ENCODE measurements around the gene EMP1.

The EMP1 gene

GRCh38 chr12:13219320-13219719 lies 22.8 kb downstream of the EMP1 start:
- no peak overlapping the region for H3K4me3 ChIP-seq (ENCODE audit: low read depth, low read length)

DNA sequence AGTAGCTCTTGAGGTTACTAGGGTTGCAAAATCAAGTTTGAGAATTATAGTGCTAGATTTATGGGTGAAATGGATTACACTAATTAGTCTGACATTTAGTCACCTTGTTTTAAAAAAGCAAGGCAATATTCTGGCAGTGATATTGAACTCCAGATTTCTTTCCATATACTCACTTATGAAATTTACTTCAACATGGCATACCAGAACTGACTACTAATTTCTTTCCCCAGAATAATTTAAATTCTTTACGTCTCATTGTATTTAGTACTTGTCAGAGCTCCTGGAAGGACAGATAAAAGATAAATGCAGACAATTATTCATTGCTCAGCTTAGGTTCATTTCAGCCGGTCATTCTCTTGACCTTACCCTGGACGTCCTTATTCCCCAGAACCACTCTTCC lies 24.3 kb downstream of the EMP1 start:
- no peak overlapping the region for H3K4me3 ChIP-seq (ENCODE audit: low read depth, low read length)

DNA sequence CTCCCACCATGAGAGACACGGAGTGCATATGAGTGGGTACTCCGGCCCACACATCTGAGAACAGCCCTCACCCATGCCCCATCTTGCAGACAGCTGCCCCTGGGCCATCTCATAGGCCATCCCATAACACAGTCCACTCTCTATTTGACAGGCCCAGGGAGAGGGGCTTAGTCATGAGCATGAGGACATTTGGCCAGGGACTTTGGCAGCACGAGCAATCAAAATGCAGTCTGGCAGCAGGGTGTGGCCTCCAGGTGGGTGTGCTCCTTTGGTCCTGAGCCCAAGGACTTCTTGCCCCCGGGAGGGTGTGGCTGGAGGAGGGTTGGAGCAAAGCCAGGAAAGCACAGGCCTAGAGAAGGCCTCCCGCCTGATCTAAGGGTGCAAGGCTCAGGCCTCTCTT lies 25.6 kb downstream of the EMP1 start:
- no peak overlapping the region for H3K4me3 ChIP-seq (ENCODE audit: low read depth, low read length)

GRCh38 chr12:13223179-13223804 lies 26.8 kb downstream of the EMP1 start:
- no peak overlapping the region for H3K4me3 ChIP-seq (ENCODE audit: low read depth, low read length)

DNA sequence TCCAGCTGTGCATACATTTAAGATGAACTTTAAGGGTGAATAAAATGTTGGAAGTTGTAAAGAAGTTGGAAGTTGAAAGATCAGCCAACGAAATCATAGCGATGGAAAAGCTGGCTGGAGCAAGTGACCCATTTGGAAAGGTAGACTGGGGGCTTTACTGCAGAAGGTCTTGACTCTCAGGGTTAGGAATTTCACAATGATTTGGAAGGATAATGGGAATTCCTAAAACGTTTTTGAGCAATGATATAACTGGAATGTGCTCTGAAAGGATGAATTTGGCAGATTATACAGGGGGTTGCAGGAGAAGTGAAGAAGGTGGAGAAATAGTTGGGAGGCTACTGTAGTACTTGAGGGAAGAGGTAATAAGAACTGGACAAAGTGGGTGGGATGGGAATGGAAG lies 27.4 kb downstream of the EMP1 start:
- no peak overlapping the region for H3K4me3 ChIP-seq (ENCODE audit: low read depth, low read length)

DNA sequence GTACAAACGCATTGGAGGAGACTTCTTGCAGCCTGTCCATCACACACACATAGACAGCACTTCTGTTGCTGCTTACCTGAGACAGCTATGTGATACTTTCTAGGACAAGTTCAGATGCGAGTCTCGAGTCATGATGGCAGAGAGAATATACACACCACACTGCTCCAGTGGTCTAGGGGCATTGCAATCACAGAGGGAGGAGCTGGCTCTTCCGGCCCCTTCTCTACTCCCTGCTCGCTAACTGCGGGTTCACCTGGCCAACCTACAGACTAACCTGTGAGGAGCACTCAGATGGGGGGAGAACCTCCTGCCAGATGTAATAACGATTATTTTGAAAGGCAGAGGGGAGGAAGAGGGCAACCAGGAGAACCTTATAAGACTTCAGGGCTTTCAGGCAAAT lies 30.7 kb downstream of the EMP1 start:
- no peak overlapping the region for H3K4me3 ChIP-seq (ENCODE audit: low read depth, low read length)

- no peak overlapping the region for H3K4me3 ChIP-seq (ENCODE audit: low read depth, low read length)
Measured at GRCh38 chr12:13228579-13228978, 32.1 kb downstream of the EMP1 start.

DNA sequence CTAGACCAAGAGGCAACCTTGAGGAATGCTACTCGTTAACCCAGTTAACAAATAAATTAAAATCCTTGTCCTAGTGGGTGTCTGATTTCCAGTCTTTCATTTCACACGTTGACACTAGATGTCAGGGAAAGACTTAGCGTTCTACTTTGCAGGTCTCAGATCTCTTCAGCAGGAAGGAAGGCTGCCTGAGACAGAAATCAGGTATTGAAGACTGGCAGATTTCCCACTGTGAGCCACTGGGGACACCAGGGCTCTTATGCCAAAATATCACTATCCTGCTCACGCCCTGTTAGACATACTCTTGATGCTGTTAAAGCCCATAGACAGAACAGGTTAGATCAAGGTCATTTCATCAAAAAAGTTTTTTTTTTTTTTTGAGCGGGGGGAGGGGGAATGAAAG lies 33.0 kb downstream of the EMP1 start:
- H3K4me3 ChIP-seq (ENCODE audit: low read depth, low read length) = no peak overlapping the region

DNA sequence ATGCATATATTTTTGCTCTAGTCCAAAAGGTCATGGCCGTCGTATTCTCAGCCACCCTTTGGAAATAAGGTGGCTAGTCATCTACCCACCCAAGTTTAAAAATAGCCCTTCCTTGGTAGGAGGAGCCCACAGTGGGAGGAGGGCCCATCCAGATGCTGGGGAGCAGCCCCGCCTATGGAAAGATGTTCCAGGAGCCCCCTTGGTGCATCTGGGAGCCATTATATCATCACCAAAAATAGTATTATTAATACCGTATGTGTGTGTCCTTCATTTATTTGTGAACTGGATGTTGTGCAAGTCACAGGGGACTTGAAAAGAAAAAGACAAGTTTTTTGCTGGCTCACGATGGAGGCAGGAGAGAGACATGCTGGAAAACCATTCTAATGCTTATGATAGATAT lies 34.0 kb downstream of the EMP1 start:
- H3K4me3 ChIP-seq (ENCODE audit: low read depth, low read length) = no peak overlapping the region

GRCh38 chr12:13233830-13234641 lies 37.5 kb downstream of the EMP1 start:
- H3K4me3 ChIP-seq (ENCODE audit: low read depth, low read length) = no peak overlapping the region

DNA sequence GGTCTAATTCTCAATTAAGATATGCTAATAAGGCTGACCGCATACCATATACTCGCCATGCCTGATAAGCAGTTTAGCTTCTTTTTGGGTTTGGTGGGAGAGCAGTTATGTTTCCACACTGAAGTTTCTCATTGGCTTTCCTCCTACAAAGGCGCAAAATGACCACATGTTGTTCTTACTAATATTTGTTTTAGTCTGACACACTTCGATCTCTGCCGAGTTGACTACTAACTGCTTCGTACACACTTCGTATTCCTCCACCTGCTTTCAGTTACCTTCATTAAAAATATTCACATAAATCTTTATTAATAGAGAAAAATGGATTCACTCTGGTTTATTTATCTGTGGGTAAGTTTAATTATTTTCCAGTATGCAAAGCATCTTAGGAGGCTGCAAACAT lies 41.7 kb downstream of the EMP1 start:
- no peak overlapping the region for H3K4me3 ChIP-seq (ENCODE audit: low read depth, low read length)

DNA sequence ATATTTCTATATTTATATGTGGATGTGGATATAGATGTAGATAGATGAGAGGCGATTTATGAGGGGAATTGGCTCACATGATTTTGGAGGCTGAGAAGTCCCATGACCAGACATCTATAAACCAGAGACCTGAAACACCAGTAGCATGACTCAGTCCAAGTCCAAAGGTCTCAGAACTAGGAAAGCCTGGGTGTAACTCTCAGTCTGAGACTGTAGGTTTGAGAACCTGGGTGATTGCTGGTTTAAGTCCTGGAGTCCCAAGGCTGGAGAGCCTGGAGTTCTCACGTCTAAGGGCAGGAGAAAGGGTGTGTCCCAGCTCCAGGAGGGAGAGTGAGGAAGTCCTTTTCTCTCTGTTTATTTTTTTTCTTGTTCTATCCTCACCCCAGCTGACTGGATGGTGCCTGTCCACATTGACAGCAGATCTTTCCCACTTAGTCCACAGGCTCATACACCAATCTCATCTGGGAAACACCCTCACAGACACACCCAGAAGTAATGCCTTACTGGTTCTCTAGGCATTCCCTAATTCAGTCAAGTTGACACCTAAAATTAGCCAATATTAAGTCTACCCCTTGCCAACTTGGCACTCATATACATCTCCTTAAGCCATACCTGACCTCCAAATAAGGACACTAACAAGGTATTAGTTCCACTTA lies 45.4 kb downstream of the EMP1 start:
- H3K4me3 ChIP-seq (ENCODE audit: low read depth, low read length) = no peak overlapping the region

DNA sequence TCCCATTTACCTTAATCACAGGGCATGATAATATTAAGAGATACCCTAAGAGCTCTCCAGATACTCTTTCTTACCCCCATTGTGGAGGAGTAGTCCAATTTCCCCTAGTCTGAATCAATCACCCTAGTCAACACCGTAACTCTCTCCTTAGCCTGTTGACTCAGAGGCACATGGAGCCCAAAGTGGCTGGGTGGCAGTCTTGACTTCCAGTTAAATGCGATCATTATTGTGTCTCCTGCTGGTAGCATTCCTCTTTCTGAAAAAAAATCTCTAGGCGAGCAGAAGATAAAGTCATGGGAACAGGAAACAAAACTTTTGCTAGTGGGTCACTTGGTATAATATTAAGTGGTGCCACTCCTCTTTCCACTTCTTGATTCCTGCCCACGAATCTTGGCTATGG lies 46.4 kb downstream of the EMP1 start:
- H3K4me3 ChIP-seq (ENCODE audit: low read depth, low read length) = no peak overlapping the region

- H3K4me3 ChIP-seq (ENCODE audit: low read depth, low read length) = no peak overlapping the region
Measured at GRCh38 chr12:13243516-13244070, 47.1 kb downstream of the EMP1 start.

GRCh38 chr12:13247596-13247995 lies 51.1 kb downstream of the EMP1 start:
- no peak overlapping the region for H3K4me3 ChIP-seq (ENCODE audit: low read depth, low read length)

GRCh38 chr12:13248964-13249363 lies 52.4 kb downstream of the EMP1 start:
- H3K4me3 ChIP-seq (ENCODE audit: low read depth, low read length) = no peak overlapping the region

DNA sequence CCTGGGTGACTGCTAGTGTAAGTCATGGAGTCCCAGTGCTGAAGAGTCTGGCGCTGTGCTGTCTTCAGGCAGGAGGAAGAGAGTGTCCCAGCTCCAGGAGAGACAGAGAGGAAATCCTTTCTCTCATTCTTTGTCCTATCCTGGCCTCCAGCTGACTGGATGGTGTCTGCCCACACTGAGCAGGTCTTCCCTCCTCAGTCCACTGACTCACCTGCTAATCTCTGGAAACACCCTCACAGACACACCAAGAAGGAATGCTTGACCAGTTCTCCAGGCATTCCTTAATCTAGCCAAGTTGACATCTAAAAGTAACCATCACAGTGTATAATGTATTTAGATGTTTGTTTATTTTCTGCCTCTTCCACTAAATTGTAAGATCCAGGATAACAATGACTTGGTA lies 53.9 kb downstream of the EMP1 start:
- H3K4me3 ChIP-seq (ENCODE audit: low read depth, low read length) = no peak overlapping the region

- no peak overlapping the region for H3K4me3 ChIP-seq (ENCODE audit: low read depth, low read length)
Measured at GRCh38 chr12:13251521-13251920, 55.0 kb downstream of the EMP1 start.

DNA sequence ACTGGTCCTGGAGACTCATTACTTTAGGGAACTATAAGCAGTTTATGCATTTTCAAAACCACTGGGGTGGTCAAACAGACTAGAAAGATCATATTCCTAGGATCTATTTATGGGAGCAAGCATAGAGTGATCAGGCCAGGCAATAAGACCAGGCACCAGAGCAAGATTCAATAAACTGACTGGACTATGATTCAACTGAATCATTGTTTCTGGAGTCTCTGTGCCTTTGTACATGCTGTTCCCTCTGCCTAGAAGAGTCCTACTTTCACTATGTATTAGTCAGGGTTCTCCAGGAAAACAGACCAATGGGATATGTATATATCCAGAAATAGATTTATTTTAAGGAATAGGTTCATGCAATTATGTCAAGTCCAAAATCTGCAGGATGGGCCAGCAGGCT lies 55.5 kb downstream of the EMP1 start:
- no peak overlapping the region for H3K4me3 ChIP-seq (ENCODE audit: low read depth, low read length)

DNA sequence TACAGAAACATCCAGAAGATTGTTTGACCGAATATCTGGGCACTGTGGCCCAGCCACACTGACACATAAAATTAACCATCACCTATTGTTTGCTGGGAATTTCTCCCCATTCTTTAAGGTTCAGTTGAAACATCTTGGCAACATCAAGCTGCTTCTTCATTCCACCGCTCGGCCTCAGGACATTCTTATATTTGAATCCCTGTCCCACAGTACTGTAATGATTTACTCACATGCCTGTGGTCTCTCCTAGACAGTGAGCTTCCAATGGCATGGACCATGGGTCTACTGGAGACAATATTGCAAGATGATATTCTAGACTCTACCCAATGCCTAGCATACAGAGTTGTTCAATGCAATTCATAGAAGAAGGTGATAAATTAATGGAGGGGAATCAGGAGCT lies 56.1 kb downstream of the EMP1 start:
- H3K4me3 ChIP-seq (ENCODE audit: low read depth, low read length) = no peak overlapping the region

GRCh38 chr12:13253966-13254760 lies 57.6 kb downstream of the EMP1 start:
- no peak overlapping the region for H3K4me3 ChIP-seq (ENCODE audit: low read depth, low read length)
